CD4-positive, alpha-beta memory T cell (primary cell): ENCODE data around the gene IFT74. TPM values are rescaled to one million over a fixed set of nuclear protein-coding genes. Genes with fewer than 3 reads are reported as not detected.

ENCODE experiments used
- CTCF ChIA-PET: fragments of 350-600 bp; sonication (Branson Sonifier 250); formaldehyde crosslinking; loops from one replicate; lab custom pipeline; 2021; ENCODE audit warnings: inconsistent platforms; ENCODE audit not compliant: partially characterized antibody; lab: Charles Lee
- POLR2A ChIA-PET: fragments of 350-600 bp; sonication (Branson Sonifier 250); formaldehyde crosslinking; loops from one replicate; lab custom pipeline; 2021; ENCODE audit not compliant: partially characterized antibody; lab: Charles Lee
- DNase-seq, 5 donors: peaks; one replicate each; pipeline versions ENCODE4 v3.0.0 to v3.0.0-alpha.2; 2020 to 2022; ENCODE audit warnings: mixed read lengths in 1 of 5
- H3K27ac ChIP-seq: one replicate; pipeline ENCODE4 v1.7.0; 2013; ENCODE audit warnings: low read depth, low read length
- H3K27me3 ChIP-seq: 2 replicates; pipeline ENCODE4 v1.7.0; 2013; ENCODE audit warnings: mild to moderate bottlenecking, low read length, moderate library complexity; ENCODE audit not compliant: insufficient read depth
- H3K36me3 ChIP-seq: 2 replicates; pipeline ENCODE4 v1.7.0; 2013; ENCODE audit warnings: mild to moderate bottlenecking, low read length, moderate library complexity; ENCODE audit not compliant: insufficient read depth
- H3K4me1 ChIP-seq: 2 replicates; pipeline ENCODE4 v1.7.0; 2013; ENCODE audit warnings: mild to moderate bottlenecking, low read length, moderate library complexity; ENCODE audit not compliant: insufficient read depth
- H3K4me3 ChIP-seq, 2 donors: one replicate each; pipeline ENCODE4 v1.7.0; 2013; ENCODE audit warnings: low read length in 2 of 2, mild to moderate bottlenecking in 1 of 2
- H3K9me3 ChIP-seq, 2 donors: one replicate each; pipeline ENCODE4 v1.7.0; 2013; ENCODE audit warnings: low read length in 2 of 2, control low read depth in 1 of 2; ENCODE audit not compliant: control insufficient read depth in 1 of 2
- H3K27ac Mint-ChIP-seq, 7 donors: one replicate each; pipeline ENCODE4 v1.8.0; 2020 to 2021; ENCODE audit warnings: mixed read lengths in 7 of 7, mild to moderate bottlenecking in 6 of 7, inconsistent platforms in 3 of 7, moderate library complexity in 3 of 7
- H3K27me3 Mint-ChIP-seq, 2 donors: one replicate each; pipeline ENCODE4 v1.8.0; 2020 to 2021; ENCODE audit warnings: mixed read lengths in 2 of 2
- H3K36me3 Mint-ChIP-seq, 2 donors: one replicate each; pipeline ENCODE4 v1.8.0; 2020 to 2021; ENCODE audit warnings: mixed read lengths in 2 of 2, inconsistent platforms in 1 of 2, mild to moderate bottlenecking in 1 of 2
- H3K4me1 Mint-ChIP-seq, 4 donors: one replicate each; pipeline ENCODE4 v1.8.0; 2020 to 2021; ENCODE audit warnings: mixed read lengths in 4 of 4, mild to moderate bottlenecking in 1 of 4
- H3K4me3 Mint-ChIP-seq, 8 donors: one replicate each; pipeline ENCODE4 v1.8.0; 2020 to 2021; ENCODE audit warnings: mixed read lengths in 8 of 8, mild to moderate bottlenecking in 7 of 8, moderate library complexity in 6 of 8, inconsistent platforms in 3 of 8
- H3K9me3 Mint-ChIP-seq, 8 donors: one replicate each; pipeline ENCODE4 v1.8.0; 2020 to 2021; ENCODE audit warnings: mixed read lengths in 8 of 8, mild to moderate bottlenecking in 5 of 8, inconsistent platforms in 3 of 8, moderate library complexity in 1 of 8
- intact Hi-C: fragments of 100-400 bp; cut with micrococcal nuclease; formaldehyde crosslinking; loops from one replicate; pipeline ENCODE4 v1.15.1; 2023
- polyA plus RNA-seq, 2 donors: library from polyadenylated mRNA; unstranded; fragments of 300-500 nt; fragmentation: Illumina TruSeq; gene quantifications; one replicate each; pipeline ENCODE4 v1.2.3, GENCODE V29; 2021
- total RNA-seq, 2 experiments: library from RNA; stranded (reverse); gene quantifications; one replicate each; pipeline ENCODE4 v1.2.3, GENCODE V29; 2021

The IFT74 gene
- total and polyA plus RNA-seq, 4 experiments from 2014 or later = 5.9 to 10.0 (median 8.9) TPM

DNA sequence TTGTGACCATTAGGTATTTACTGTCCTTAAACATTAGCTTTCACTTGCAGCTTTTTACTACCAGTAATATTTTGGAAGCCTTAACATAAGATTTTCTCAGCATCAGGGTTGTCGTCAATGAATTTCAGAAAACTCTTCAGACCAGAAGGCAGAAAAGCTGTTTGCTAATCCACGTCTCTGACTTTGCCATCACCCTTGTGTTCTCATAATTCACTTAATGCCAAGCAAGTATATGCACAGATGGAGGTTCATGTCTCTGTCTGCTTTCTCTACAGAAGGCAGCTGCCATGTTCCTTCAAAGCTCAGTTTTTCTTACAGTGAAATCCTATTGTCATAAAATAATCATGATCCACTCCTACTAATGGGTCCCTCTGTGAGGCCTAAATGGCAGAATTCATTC, 87.0 kb downstream of the IFT74 start:
- no peaks in the 10 kb centered on the region for H3K9me3 ChIP-seq
- Mint-ChIP-seq H3K4me3 (no peak overlapping the region), H3K27ac (no peak overlapping the region), H3K36me3 (peaks cover 3 to 8% of the 10 kb centered on the region in 2 donors), H3K9me3 (no peaks in the 10 kb centered on the region), H3K4me1 (no peaks in the 10 kb centered on the region), H3K27me3 (no peaks in the 10 kb centered on the region)
- no peak for DNase-seq
- no peaks in the 10 kb centered on the region for H3K27me3 ChIP-seq
- H3K4me3 ChIP-seq = no peak overlapping the region
- ChIA-PET POLR2A (no interaction called here), CTCF (no interaction called here)
- no peaks in the 10 kb centered on the region for H3K36me3 ChIP-seq
- intact Hi-C loops = no loop called here
- no peak overlapping the region for H3K27ac ChIP-seq
- no peaks in the 10 kb centered on the region for H3K4me1 ChIP-seq

DNA sequence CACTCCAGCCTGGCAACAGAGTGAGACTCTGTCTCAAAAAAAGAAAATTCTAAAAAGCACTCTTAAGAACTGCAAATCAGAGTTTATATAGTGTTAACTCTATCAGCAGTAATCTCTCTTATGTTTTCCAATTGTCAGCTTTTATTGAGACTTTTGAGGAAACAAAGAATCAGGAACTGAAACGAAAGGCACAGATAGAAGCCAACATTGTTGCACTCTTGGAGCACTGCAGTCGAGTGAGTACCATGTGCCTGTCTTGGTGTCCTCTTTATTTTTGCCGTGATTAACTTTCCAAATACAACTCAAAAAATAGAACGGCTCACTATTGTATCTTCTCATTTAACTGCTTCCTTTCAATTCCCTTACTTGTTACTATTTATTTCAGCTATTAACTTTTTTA, 90.9 kb downstream of the IFT74 start:
- intact Hi-C loops = no loop called here
- H3K9me3 ChIP-seq = no peaks in the 10 kb centered on the region
- Mint-ChIP-seq H3K27me3 (no peaks in the 10 kb centered on the region), H3K4me1 (no peaks in the 10 kb centered on the region), H3K36me3 (peaks cover 9 to 25% of the 10 kb centered on the region in 2 donors), H3K4me3 (no peak overlapping the region), H3K9me3 (no peaks in the 10 kb centered on the region), H3K27ac (no peak overlapping the region)
- H3K36me3 ChIP-seq = no peaks in the 10 kb centered on the region
- ChIA-PET CTCF (interaction anchor here (1.5 kb wide), 1 partner anchor 12 kb away, joined by 4 read pairs; no protein-coding TSS in a partner anchor), POLR2A (no interaction called here)
- no peaks in the 10 kb centered on the region for H3K4me1 ChIP-seq
- H3K27me3 ChIP-seq = no peaks in the 10 kb centered on the region
- no peak overlapping the region for H3K4me3 ChIP-seq
- H3K27ac ChIP-seq = no peak overlapping the region
- no peak for DNase-seq

DNA sequence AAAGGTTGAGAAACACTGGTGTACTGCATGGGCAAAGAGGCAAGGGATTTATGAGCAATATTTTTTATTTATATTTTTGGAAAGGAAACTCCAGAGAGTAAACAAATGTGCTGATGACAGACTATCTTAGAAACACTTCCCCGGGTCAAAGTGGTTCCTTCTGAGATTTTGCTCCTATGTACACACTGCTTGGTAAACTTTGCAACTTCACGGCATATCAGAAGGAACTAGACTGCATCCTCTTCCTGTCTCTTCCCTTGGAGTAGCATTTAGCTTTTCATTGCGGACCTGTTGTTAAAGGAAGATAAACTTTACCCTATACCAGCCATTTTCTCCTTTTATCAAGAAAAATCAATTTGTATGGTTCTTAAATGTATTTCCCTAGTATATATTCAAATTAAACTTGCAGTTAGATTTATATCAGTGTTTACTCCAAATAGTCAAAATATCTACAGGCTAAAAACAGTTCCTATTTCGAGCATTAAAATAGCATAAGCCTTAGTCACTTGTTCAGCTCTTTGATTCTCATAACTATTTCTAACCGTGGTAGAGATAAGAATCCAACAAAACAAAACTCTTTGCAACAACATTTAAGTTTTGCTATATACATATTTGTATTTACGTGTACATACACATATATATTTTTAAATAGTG, 97.3 kb downstream of the IFT74 start:
- Histone ChIP-seq H3K36me3 (no peaks in the 10 kb centered on the region), H3K27ac (no peak overlapping the region), H3K27me3 (no peaks in the 10 kb centered on the region), H3K4me1 (no peaks in the 10 kb centered on the region), H3K9me3 (no peaks in the 10 kb centered on the region), H3K4me3 (no peak overlapping the region)
- CTCF ChIA-PET = no interaction called here
- POLR2A ChIA-PET = no interaction called here
- no peak for DNase-seq
- no peaks in the 10 kb centered on the region for H3K9me3 Mint-ChIP-seq
- intact Hi-C loops = no loop called here
- H3K27ac Mint-ChIP-seq = no peak overlapping the region
- H3K27me3 Mint-ChIP-seq = no peaks in the 10 kb centered on the region
- H3K4me3 Mint-ChIP-seq = no peak overlapping the region
- peaks cover 14 to 23% of the 10 kb centered on the region in 2 donors for H3K36me3 Mint-ChIP-seq
- no peaks in the 10 kb centered on the region for H3K4me1 Mint-ChIP-seq

DNA sequence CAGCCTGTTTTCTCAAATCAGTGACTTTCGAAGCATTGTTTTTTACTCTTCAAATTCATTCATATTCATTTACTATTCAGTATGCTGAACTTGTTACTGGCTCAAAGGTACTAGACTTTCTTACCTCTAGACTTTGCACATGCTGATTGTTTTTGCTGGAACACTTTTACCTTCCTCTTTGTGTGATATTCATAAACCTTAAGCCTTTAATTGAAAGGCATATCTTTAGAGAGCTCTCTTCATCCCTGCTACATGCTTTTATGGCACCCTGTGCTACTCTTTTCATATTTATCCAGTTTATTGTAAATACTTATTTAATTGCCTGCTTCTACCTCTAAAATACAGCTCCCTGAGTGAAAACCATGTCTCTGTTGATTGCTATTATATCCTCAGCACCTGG, 97.9 kb downstream of the IFT74 start:
- POLR2A ChIA-PET = no interaction called here
- H3K27me3 ChIP-seq = no peaks in the 10 kb centered on the region
- H3K4me3 ChIP-seq = no peak overlapping the region
- CTCF ChIA-PET = no interaction called here
- H3K27me3 Mint-ChIP-seq = no peaks in the 10 kb centered on the region
- no peak overlapping the region for H3K27ac ChIP-seq
- H3K27ac Mint-ChIP-seq = no peak overlapping the region
- H3K36me3 ChIP-seq = no peaks in the 10 kb centered on the region
- intact Hi-C loops = no loop called here
- no peaks in the 10 kb centered on the region for H3K4me1 ChIP-seq
- no peaks in the 10 kb centered on the region for H3K9me3 Mint-ChIP-seq
- no peaks in the 10 kb centered on the region for H3K9me3 ChIP-seq
- H3K36me3 Mint-ChIP-seq = peaks cover 13 to 21% of the 10 kb centered on the region in 2 donors
- no peak overlapping the region for H3K4me3 Mint-ChIP-seq
- no peak for DNase-seq
- H3K4me1 Mint-ChIP-seq = no peaks in the 10 kb centered on the region

DNA sequence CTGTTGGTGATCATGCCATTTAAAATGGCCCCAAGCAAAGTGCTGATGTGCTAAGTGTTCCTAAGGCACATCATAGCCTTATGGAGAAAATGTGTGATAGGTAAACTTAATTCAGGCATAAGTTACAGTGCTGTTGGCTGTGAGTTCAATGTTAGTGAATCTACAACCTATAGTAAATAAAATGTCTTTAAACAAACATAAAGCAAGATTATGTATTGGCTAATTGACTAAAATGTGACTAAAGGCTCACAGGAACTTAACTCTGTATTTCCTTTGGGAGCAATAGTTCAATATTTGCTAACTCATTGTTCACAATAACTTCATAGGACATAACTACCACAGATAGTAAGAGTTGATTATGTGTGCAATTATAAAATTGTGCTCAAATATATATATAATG, 98.6 kb downstream of the IFT74 start:
- Mint-ChIP-seq H3K36me3 (peaks cover 18% of the 10 kb centered on the region in 2 donors), H3K27ac (no peak overlapping the region)
- no peak overlapping the region for H3K27ac ChIP-seq

DNA sequence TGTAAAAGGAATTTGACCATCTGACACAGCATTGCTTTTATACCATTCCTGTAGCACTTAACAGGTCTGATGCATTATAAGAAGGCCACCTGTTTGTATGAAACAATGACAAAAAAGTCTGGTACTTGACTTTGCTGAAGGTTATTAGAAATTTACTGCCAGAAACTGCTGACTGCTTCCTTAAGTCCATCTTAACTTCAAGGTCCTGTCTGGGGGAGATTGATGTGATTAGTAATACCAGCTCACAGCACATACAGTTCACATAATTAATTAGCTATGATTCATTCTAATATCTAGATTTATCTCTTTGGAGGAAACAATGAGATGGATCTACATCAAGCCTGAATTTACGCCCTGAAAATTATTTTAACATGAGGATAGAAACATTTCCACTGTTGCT, 103.2 kb downstream of the IFT74 start:
- Mint-ChIP-seq H3K4me1 (no peaks in the 10 kb centered on the region), H3K27me3 (no peaks in the 10 kb centered on the region)
- CTCF ChIA-PET = interaction anchor here (0.6 to 2.0 kb wide), 2 partner anchors 13 to 291 kb away, joined by 3 to 4 read pairs; no protein-coding TSS in a partner anchor

More for the DNA sequence above, 98.6 kb downstream of the IFT74 start:
- no peaks in the 10 kb centered on the region for H3K4me1 ChIP-seq
- H3K9me3 ChIP-seq = no peaks in the 10 kb centered on the region
- intact Hi-C loops = no loop called here
- no peak overlapping the region for H3K4me3 ChIP-seq
- ChIA-PET CTCF (no interaction called here), POLR2A (no interaction called here)
- DNase-seq = no peak
- H3K27me3 Mint-ChIP-seq = no peaks in the 10 kb centered on the region
- no peaks in the 10 kb centered on the region for H3K27me3 ChIP-seq
- no peaks in the 10 kb centered on the region for H3K9me3 Mint-ChIP-seq
- no peaks in the 10 kb centered on the region for H3K36me3 ChIP-seq
- no peaks in the 10 kb centered on the region for H3K4me1 Mint-ChIP-seq
- no peak overlapping the region for H3K4me3 Mint-ChIP-seq

DNA sequence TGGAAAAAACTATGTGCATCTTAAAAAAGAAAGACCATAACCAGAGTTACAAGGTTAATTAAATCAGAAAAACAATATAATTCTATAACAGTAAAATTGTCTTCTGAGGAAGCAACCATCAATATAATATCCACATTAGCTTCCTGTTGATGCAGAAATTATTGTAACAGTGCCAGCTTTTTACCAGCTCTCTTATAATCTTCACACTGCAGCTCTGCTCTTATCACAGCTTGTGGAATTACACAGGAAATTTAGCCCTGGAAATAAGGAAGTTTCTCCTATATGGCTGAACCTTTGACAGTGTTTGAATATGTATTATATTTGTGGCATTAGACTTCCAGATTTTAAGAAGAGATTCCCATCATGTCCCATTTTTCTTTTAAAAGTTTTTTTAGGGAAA, 103.7 kb downstream of the IFT74 start:
- Histone ChIP-seq H3K27ac (no peak overlapping the region), H3K36me3 (no peaks in the 10 kb centered on the region), H3K27me3 (no peaks in the 10 kb centered on the region), H3K4me1 (no peaks in the 10 kb centered on the region), H3K4me3 (no peak overlapping the region), H3K9me3 (no peaks in the 10 kb centered on the region)
- Mint-ChIP-seq H3K4me1 (no peaks in the 10 kb centered on the region), H3K27me3 (no peaks in the 10 kb centered on the region), H3K4me3 (no peak overlapping the region), H3K27ac (no peak overlapping the region), H3K36me3 (peaks cover 18 to 21% of the 10 kb centered on the region in 2 donors), H3K9me3 (no peaks in the 10 kb centered on the region)
- CTCF ChIA-PET = interaction anchor here (0.6 to 2.0 kb wide), 2 partner anchors 13 to 291 kb away, joined by 3 to 4 read pairs; no protein-coding TSS in a partner anchor
- DNase-seq = no peak
- intact Hi-C loops = no loop called here
- POLR2A ChIA-PET = no interaction called here

More for the DNA sequence above, 103.2 kb downstream of the IFT74 start:
- Mint-ChIP-seq H3K27ac (no peak overlapping the region), H3K36me3 (peaks cover 18 to 21% of the 10 kb centered on the region in 2 donors), H3K9me3 (no peaks in the 10 kb centered on the region), H3K4me3 (no peak overlapping the region)
- H3K27me3 ChIP-seq = no peaks in the 10 kb centered on the region
- no peak overlapping the region for H3K27ac ChIP-seq
- intact Hi-C loops = no loop called here
- POLR2A ChIA-PET = no interaction called here
- H3K36me3 ChIP-seq = no peaks in the 10 kb centered on the region
- H3K4me3 ChIP-seq = no peak overlapping the region
- no peaks in the 10 kb centered on the region for H3K4me1 ChIP-seq
- no peak for DNase-seq
- no peaks in the 10 kb centered on the region for H3K9me3 ChIP-seq
